LoVo (cell line): ENCODE results near the gene ZNF786.
"Not testable (repeated sequence)": the region's sequence is repeated elsewhere in the genome, so short reads cannot be mapped to it uniquely, and the experiment has no call there.

Experiments used
- DNase-seq: peaks from one replicate; pipeline ENCODE4 v3.0.0-alpha.2; 2016; ENCODE audit warnings: low spot score

Gene ZNF786

DNA sequence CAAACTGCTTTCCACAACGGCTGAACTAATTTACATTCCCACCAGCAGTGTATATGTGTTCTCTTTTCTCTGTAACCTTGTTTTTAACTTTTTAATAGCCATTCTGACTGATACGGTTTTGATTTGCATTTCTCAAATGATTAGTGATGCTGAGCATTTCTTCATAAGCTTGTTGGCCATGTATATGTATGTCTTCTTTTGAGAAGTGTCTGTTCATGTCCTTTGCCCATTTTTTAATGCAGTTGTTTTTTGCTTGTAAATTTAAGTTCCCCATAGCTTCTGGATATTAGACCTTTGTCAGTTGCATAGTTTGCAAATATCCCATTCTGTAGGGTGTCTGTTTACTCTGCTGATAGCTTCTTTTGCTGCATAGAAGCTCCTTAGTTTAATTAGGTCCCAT, 6.1 kb downstream of the ZNF786 start:
- DNase-seq = no peak

DNA sequence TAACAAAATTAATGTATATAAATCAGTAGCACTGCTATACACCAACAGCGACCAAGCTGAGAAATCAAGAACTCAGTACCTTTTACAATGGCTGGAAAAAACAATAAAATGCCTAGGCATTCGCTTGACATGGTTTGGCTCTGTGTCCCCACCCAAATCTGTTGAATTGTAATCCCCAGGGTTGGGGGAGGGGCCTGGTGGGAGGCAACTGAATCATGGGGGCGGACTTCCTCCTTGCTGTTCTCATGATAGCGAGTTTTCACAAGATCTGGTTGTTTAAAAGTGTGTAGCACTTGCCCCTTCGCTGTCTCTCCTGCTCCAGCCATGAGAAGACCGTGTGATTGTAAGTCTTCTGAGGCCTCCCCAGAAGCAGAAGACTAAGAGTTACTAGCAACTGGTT, 8.6 kb downstream of the ZNF786 start:
- DNase-seq = no peak

DNA sequence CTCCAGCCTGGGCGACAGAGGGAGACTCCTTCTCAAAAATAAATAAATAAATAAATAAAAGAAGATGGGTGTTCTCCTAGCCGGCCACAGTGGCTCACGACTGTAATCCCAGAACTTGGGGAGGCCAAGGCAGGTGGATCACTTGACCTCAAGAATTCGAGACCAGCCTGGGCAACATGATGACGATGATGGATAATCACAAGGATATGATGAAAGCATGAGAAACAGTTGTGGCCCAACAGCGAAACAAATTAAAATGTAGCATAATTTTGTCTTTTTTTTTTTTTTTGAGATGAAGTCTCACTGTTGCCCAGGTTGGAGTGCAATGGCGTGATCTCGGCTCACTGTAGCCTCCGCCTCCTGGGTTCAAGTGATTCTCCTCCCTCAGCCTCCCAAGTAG, 12.9 kb downstream of the ZNF786 start:
- DNase-seq = no peak

DNA sequence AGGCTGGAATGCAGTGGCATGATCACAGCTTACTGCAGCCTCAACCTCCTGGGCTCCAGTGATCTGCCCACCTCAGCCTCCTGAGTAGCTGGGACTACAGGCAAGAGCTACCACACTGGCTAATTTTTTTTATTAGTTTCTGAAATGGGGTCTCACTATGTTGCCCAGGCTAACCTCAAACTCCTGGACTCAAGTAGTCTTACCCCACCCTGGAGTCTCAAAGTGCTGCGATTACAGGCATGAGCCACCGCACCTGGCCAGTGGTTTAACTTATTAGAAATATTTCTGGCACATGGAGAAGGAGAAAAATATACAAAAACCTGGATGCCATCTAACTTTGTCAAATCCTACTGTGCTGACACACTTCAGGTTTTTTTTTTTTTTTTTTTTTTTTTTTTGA, 15.2 kb downstream of the ZNF786 start:
- no peak for DNase-seq

DNA sequence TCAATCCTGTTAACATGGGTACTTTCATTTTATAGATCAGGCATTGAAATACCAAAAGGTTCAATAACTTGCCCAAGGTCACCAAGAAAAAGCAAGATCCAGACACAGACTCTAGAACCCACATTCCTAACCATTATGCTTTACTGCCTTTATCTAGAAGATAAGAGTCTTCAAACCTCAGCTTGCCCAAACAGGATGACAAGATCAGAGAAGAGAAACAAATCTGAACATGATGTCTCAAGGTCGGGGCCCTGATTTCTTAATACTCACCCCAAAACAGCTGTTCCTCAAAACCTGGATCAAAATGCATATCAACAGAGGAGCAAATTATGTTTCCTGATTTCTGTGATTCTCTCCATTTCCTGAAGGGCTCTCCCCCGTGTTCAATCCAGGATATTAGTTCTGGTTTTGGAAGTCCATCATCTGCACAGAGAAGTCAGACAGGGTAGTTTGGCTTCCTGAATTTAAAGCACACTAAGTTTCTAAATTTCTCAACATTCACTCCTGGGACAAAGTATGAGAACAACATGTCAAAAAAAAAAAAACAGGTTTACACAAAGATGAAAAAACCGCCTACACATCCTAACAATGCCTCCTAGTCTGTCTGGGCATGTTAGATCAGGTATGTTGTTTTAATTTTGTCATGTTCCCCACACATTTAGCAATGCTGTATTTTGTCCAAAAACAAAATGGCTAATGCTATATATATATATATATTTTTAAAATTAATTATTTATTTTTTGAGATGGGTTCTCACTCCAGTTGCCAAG, 16.2 kb downstream of the ZNF786 start:
- DNase-seq = no peak

DNA sequence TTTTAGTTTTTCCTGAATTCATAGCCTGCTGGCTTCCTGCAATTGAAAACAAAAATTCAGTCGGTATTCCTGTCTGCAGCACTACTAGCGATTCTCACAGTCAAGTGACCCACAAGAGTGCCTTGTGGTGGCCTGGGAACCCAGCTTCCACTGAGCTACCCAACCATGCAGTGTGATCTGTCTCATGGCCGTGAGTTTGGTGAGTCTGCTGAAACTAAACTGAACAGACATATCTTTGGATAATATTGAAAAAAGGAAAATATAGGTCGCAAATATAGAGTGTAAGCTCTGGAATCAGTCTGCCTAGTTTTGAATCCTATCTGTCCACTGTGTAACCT, 18.1 kb downstream of the ZNF786 start:
- no peak for DNase-seq

DNA sequence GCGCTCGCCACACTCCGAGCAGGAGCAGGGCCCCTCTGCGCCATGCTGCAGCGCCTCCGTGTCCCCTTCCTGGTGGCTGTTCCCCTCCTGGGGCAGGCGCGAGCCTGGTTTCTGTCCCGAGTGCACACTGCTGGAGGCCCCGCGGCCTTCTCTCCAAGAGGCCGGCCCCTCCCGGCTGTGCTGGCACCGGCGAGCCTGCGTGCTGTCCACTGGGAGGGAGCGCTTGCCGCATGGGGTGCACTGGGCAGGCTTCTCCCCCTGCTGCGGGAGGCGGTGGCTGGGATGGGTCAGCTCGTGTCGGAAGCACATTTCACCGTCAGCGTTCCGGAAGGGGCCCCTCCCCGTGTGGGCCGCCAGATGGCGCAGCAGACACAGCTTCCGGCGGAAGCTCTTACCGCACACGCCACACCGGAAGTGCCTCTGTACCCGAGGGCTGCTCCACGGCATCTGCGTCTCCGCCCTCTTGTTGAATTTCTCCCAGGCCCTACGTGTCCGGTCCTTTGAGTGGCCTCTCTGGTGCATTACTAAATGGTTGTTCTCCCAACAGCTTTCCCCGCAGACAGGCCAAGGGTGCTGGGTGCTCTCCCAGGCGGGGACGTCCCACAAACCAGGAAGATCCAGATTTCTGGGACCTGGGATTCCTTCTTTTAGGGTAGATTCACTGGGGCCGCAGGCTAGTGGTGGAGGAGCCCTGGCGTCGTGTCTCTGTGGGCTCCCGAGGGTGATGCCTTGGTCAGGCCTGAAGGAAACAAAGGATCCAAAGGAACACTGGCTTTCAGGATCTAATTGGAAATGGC, 18.7 kb downstream of the ZNF786 start:
- DNase-seq = no peak

DNA sequence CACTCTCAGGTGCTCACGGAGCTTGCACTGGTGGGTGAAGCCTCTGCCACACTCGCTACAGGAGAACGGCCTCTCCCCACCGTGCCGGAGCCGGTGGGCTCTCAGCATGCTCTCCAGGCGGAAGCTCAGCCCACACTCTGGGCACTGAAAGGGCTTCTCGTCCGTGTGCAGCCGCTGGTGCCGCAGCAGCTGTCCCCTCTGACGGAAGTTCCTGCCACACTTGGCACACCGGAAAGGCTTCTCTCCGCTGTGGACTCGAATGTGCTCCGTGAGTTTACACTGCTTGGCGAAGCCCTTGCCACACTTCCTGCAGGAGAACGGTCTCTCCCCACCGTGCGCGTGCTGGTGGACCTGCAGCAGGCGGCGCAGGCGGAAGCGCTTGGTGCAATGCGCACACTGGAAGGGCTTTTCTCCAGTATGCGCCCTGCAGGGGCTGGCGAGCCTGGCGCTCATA, 19.3 kb downstream of the ZNF786 start:
- DNase-seq = no peak

DNA sequence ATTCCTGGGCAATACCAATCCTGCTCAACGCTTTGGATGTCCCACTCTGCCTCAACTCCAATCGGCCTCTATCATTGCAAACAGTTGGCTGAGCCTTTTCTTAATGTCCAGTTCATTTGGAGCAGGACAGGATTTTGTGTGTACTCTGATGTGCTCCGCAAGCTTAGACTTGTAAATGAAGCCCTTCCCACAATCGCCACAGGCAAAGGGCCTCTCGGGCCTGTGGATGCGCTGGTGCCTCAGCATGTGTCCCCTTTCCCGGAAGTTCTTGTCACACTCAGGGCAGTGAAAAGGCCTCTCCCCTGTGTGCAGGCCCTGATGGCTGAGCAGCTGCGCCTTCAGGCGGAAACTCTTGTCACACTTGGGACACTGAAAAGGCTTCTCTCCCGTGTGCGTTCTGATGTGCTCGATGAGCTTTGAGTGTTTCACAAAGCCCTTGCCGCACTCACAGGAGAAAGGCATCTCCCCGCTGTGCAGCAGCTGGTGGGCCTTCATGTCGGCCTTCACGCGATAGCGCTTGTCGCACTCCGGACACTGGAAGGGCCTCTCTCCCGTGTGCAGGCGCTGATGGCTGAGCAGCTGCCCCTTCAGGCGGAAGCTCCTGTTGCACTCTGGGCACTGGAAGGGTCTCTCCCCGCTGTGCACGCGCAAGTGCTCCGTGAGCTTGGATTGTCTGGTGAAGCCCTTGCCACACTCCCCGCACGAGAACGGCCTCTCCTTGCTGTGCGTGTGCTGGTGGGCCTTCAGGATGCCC, 20.0 kb downstream of the ZNF786 start:
- DNase-seq = no peak

DNA sequence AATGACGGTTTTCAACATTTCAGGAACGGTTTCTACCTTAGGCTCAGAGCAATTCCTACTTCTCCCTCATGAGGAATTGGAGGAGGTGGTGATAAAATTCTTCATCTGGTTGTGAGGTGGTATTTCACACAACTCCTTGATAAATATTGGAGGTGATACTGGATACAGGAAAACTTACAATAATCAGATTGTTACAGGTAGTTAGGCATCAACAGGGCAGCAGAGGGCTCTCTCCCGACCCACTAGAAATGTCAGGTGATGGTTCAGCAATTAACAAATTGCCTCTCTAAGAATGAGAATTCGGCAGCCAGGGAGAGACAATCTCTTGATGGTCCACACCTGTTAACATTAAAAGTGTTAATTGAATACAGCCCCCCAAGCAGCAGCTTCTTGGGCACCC, 22.6 kb downstream of the ZNF786 start:
- no peak for DNase-seq

DNA sequence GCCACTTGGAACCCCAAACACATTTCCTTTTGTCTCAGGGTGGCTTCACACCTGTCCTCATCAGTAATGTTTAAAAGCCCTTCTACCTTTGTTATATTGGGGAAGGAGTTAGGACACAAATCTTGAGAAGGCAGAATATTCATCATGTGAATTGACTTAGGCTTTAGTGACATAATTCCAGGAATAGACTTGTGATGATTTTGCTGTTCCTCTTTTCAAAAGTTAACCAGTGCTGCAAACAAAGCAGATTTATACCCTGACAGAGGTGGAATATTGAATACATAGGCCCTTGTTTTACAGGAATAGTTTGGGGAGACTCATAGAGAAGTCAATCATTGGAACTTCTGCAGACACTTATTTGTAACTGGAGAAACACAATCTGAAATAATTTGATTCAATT, 27.0 kb downstream of the ZNF786 start:
- no peak for DNase-seq

DNA sequence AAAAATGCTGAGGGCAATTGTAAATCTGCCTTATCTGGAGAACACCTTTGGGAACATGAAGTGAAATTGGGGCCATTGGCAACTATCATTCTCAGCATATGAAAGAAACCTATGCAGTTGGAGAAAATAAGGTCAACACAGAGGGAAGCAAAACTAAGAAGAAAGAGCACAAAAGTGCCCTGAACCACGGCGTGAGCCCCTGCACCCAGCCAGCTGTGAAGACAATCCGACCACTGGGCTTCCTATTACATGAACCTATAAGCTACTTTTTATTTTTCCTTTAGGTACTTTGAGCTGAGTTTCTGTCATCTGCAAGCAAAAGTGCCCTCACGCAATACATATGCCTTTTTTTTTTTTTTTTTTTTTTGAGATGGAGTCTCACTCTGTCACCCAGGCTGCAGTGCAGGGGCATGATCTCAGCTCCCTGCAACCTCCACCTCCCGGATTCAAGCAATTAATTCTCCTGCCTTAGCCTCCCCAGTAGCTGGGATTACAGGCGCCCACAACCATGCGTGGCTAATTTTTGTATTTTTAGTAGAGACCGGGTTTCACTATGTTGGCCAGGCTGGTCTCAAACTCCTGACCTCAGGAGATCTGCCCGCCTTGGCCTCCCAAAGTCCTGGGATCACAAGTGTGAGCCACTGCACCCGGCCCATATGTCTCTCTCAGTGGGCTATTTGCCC, 28.2 kb downstream of the ZNF786 start:
- DNase-seq = not testable (repeated sequence)

DNA sequence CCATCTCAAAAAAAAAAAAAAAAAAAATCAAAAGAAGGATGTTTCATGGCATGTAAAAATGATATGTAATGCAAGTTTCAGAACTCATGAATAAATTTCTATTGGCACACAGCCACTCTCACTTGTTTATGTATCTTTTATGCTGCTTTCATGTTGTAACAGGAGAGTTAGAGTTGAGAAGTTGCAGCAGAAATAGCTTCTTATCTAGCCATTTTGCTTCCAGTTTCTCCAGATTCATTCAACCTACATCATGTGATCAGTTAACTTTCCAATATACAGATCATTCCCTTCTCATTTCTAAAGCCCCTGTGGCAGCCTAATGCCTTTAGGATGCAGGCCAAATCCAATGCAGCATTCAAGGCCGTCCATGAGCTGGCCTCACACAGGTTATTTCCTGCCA, 30.4 kb downstream of the ZNF786 start:
- DNase-seq = no peak

DNA sequence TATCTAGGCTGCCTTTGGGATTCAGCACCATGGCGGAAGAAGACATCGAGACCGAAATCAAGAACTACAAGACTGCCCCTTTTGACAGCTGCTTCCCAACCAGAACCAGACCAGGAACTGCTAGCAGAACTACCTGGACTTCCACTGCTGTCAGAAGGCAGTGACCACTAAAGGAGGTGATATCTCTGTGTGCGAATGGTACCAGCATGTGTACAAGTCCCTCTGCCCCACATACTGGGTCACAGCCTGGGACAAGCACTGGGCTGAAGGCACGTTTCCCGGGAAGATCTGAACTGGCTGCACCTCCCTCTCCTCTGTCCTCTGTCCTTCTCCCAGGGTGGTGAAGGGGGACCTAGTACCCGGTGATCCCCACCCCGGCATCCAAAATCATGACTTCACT, 36.6 kb downstream of the ZNF786 start:
- DNase-seq = no peak

DNA sequence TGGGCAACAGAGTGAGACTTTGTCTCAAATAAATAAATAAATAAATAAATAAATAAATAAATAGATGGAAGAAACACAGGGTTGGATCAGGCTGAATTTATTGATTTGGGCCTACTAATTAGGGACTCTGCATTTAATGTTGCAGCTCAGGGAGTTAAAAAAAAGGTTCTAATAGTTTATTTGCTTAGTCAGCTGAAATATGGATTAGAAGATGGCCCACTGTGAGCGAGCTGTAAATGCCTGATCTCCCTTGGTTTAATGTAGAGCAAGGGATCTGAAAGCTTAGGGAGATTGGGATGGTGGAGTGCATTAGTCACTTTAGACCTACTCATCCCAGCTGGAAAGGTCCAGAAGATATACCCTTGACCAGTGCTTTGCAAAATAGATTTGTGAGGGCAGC, 37.1 kb downstream of the ZNF786 start:
- no peak for DNase-seq

DNA sequence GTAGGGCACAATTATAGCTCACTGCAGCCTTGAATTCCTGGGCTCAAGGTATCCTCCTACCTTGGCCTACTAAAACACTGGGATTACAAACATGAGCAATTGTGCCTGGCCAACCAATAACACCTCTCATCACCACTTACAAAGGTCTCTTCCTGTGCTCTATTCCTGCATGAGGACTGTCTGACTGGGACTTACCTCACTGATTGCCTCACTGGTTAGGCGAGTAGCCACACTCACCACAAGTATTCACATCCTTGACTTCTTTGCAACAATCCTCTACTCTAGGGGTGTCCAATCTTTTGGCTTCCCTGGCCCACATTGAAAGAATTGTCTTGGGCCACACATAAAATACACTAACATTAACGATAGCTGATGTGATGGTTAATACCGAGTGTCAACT, 39.6 kb downstream of the ZNF786 start:
- no peak for DNase-seq

DNA sequence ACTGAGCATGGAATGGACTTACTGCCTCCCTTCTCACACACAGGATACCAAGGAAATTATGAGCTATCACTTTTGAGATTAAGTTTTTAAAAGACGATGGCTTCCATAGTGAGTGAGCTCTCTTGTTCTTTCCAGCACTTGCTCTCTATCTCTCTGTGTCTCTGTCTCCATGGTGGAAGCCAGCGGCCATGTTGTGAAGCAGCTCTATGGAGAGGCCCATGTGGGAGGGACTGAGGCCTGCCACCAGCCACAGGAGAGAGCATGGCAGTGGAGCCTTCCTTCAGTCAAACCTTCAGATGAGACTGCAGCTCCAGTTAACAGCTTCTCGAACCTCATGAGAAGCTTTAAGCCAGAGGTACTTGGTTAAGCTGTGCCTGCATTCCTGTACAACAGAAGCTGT, 41.7 kb downstream of the ZNF786 start:
- no peak for DNase-seq

DNA sequence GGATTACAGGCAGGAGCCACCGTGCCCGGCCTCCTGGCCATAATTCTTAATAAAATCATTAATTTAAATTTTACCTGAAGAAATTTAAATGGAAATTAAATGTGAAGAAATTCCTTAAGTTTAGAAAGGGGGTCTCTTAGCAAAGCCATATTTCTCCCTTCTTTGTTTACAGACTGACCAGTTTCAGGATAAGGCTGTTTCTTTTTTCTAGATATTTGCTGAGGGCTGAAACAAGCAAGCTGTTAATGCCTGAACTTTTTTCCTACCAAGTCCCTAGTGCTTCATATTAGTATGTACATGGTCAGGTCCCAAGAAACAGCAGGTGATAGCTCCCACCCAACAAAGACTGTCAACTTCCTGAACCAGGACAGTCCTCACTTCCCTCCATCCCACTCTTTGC, 44.1 kb downstream of the ZNF786 start:
- DNase-seq = no peak

DNA sequence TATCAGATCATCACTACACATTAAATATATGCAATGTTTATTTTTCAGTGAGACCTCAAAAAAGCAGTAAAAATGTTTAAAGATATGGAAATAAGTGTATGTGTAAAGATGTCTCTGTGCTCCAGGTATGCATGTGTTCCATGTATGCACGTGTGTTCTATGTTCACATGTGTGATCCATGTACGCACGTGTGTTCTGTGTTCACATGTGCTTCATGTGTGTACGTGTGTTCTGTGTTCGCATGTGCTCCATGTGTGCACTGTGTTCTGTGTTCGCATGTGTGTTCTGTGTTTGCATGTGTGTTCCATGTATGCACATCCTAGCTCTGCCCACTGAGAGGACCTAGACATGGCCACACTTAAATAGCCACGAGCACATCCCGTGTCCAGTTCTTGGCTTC, 46.6 kb downstream of the ZNF786 start:
- DNase-seq = no peak

DNA sequence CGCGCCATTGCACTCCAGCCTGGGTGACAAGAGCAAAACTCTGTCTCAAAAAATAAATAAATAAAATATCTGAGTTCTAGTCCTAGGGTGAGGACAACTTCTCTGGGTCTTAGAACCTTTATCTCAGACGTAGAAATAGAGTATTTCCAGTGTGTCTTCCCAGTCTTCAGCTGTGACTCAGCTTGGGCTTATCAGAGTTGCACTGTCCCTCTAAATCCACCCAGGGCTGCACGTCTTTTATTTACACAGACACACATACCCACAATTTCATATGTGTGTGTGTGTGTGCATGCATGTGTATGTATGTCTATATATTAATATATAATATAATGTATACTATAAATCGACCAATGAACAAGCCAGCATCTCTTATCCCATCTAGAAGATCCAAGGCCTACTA, 49.2 kb downstream of the ZNF786 start:
- DNase-seq = no peak

DNA sequence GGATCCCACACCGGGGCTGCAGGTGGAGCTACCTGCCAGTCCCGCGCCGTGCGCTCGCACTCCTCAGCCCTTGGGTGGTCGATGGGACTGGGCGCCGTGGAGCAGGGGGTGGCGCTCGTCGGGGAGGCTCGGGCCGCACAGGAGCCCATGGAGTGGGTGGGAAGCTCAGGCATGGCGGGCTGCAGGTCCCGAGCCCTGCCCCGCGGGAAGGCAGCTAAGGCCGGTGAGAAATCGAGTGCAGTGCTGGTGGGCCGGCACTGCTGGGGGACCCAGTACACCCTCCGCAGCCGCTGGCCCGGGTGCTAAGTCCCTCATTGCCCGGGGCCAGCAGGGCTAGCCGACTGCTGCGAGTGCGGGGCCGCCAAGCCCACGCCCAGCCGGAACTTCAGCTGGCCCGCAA, 51.9 kb downstream of the ZNF786 start:
- DNase-seq = not testable (repeated sequence)

DNA sequence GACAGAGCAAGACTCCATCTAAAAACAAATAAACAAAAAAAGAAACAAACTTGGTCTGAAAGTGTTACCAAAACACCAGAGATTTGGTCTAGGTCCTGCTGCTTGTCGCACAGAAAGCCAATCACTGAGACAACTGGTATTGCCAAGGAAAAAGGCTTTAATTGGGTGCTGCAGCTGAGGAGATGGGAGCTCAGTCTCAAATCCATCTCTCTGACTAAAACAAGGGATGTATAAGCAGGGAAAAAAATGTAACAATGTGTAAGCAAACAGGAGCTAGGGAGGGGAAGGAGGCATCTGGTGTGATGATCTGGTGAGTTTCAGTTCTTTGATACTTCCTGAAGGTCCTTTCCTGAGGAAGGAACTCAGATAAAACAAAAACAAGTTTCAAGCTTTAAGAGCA, 53.8 kb downstream of the ZNF786 start:
- no peak for DNase-seq
